Activated CD4-positive, alpha-beta memory T cell treated with anti-CD3 and anti-CD28 coated beads for 36 hours (primary cell): Measurements from ENCODE around the gene RASA3. TPM values are rescaled to one million over a fixed set of nuclear protein-coding genes. Genes with fewer than 3 reads are reported as not detected.
A peak's percentile ranks its signal among the peaks of the same experiment; 100 is the strongest.
"Not testable (repeated sequence)": the region's sequence is repeated elsewhere in the genome, so short reads cannot be mapped to it uniquely, and the experiment has no call there.

ENCODE experiments used
- CTCF ChIA-PET: fragments of 350-600 bp; sonication (Branson Sonifier 250); formaldehyde crosslinking; loops from one replicate; lab custom pipeline; 2021; ENCODE audit warnings: antibody characterized with exemption, inconsistent platforms; lab: Charles Lee
- POLR2A ChIA-PET: fragments of 350-600 bp; sonication (Branson Sonifier 250); formaldehyde crosslinking; loops from one replicate; lab custom pipeline; 2021; ENCODE audit warnings: antibody characterized with exemption; lab: Charles Lee
- DNase-seq: peaks from one replicate; pipeline ENCODE4 v3.0.0-alpha.2; 2020
- H3K27ac Mint-ChIP-seq: one replicate; pipeline ENCODE4 v1.8.0; 2021; ENCODE audit warnings: mixed read lengths
- H3K27me3 Mint-ChIP-seq: one replicate; pipeline ENCODE4 v1.8.0; 2021; ENCODE audit warnings: mixed read lengths
- H3K36me3 Mint-ChIP-seq: one replicate; pipeline ENCODE4 v1.8.0; 2021; ENCODE audit warnings: mixed read lengths
- H3K4me1 Mint-ChIP-seq: one replicate; pipeline ENCODE4 v1.8.0; 2021; ENCODE audit warnings: low read depth, mixed read lengths
- H3K4me3 Mint-ChIP-seq: one replicate; pipeline ENCODE4 v1.8.0; 2021; ENCODE audit warnings: mild to moderate bottlenecking, mixed read lengths
- H3K9me3 Mint-ChIP-seq: one replicate; pipeline ENCODE4 v1.8.0; 2021; ENCODE audit warnings: mixed read lengths
- intact Hi-C: fragments of 100-400 bp; cut with micrococcal nuclease; formaldehyde crosslinking; loops from one replicate; pipeline ENCODE4 v1.15.1; 2023
- total RNA-seq, 2 experiments: library from RNA; stranded (reverse); gene quantifications; one replicate each; pipeline ENCODE4 v1.2.3, GENCODE V29; 2021

Gene RASA3
- total RNA-seq, 2 experiments from 2014 or later: 45.9 to 49.3 TPM

GRCh38 chr13:114075811-114076210 is 56.6 kb downstream of the RASA3 start:
- CTCF ChIA-PET, intact Hi-C loops, H3K4me3 Mint-ChIP-seq, DNase-seq, POLR2A ChIA-PET, H3K27me3 Mint-ChIP-seq, H3K9me3 Mint-ChIP-seq, H3K27ac Mint-ChIP-seq: not testable (repeated sequence)
- Mint-ChIP-seq H3K4me1 (peaks cover 20% of the 10 kb centered on the region), H3K36me3 (peaks cover 39% of the 10 kb centered on the region)

- peaks cover 20% of the 10 kb centered on the region for H3K4me1 Mint-ChIP-seq
- peaks cover 39% of the 10 kb centered on the region for H3K36me3 Mint-ChIP-seq
- no peak overlapping the region for H3K27ac Mint-ChIP-seq
- POLR2A ChIA-PET: no interaction called here
- no peaks in the 10 kb centered on the region for H3K27me3 Mint-ChIP-seq
- CTCF ChIA-PET: no interaction called here
- intact Hi-C loops: no loop called here
- no peak for DNase-seq
- H3K4me3 Mint-ChIP-seq: no peak overlapping the region
- peaks cover 6% of the 10 kb centered on the region for H3K9me3 Mint-ChIP-seq
These were observed 57.6 kb downstream of the RASA3 start for GRCh38 chr13:114074671-114075315.

- H3K4me3 Mint-ChIP-seq: no peak overlapping the region
- H3K27me3 Mint-ChIP-seq: no peaks in the 10 kb centered on the region
- H3K27ac Mint-ChIP-seq: peak overlapping the region; percentile 38
- ChIA-PET POLR2A (no interaction called here), CTCF (no interaction called here)
- no peak for DNase-seq
- H3K4me1 Mint-ChIP-seq: peaks cover 20% of the 10 kb centered on the region
- peaks cover 6% of the 10 kb centered on the region for H3K9me3 Mint-ChIP-seq
- peaks cover 39% of the 10 kb centered on the region for H3K36me3 Mint-ChIP-seq
- intact Hi-C loops: no loop called here
These were observed 58.4 kb downstream of the RASA3 start for GRCh38 chr13:114073881-114074612.

GRCh38 chr13:114072421-114072820 is 60.0 kb downstream of the RASA3 start:
- peak overlapping the region; percentile 31 for H3K27ac Mint-ChIP-seq
- peaks cover 28% of the 10 kb centered on the region for H3K4me1 Mint-ChIP-seq
- peaks cover 6% of the 10 kb centered on the region for H3K9me3 Mint-ChIP-seq
- intact Hi-C loops: no loop called here
- ChIA-PET POLR2A (no interaction called here), CTCF (no interaction called here)
- no peak overlapping the region for H3K4me3 Mint-ChIP-seq
- peaks cover 39% of the 10 kb centered on the region for H3K36me3 Mint-ChIP-seq
- H3K27me3 Mint-ChIP-seq: no peaks in the 10 kb centered on the region
- no peak for DNase-seq

GRCh38 chr13:114071991-114072390 is 60.4 kb downstream of the RASA3 start:
- peaks cover 39% of the 10 kb centered on the region for H3K36me3 Mint-ChIP-seq
- DNase-seq: no peak
- CTCF ChIA-PET: no interaction called here
- no peaks in the 10 kb centered on the region for H3K27me3 Mint-ChIP-seq
- no peak overlapping the region for H3K4me3 Mint-ChIP-seq
- POLR2A ChIA-PET: no interaction called here
- peaks cover 29% of the 10 kb centered on the region for H3K4me1 Mint-ChIP-seq
- peaks cover 6% of the 10 kb centered on the region for H3K9me3 Mint-ChIP-seq
- intact Hi-C loops: no loop called here
- H3K27ac Mint-ChIP-seq: peak overlapping the region; percentile 31

GRCh38 chr13:114071410-114071809 is 61.0 kb downstream of the RASA3 start:
- Mint-ChIP-seq H3K4me1 (peaks cover 32% of the 10 kb centered on the region), H3K36me3 (peaks cover 36% of the 10 kb centered on the region), H3K27ac (peak overlapping the region; percentile 47), H3K4me3 (no peak overlapping the region), H3K9me3 (peaks cover 6% of the 10 kb centered on the region), H3K27me3 (no peaks in the 10 kb centered on the region)
- intact Hi-C loops: no loop called here
- ChIA-PET POLR2A (no interaction called here), CTCF (no interaction called here)
- DNase-seq: no peak

- POLR2A ChIA-PET: no interaction called here
- intact Hi-C loops: no loop called here
These were observed 62.2 kb downstream of the RASA3 start for GRCh38 chr13:114070098-114070799.

GRCh38 chr13:114069376-114070097 is 62.9 kb downstream of the RASA3 start:
- intact Hi-C loops: loop anchor here (5.0 kb wide), 1 partner anchor 862 kb away; the partner anchor contains the start of genes CUL4A and PCID2
- no peak for DNase-seq
- Mint-ChIP-seq H3K9me3 (peaks cover 6% of the 10 kb centered on the region), H3K4me1 (peaks cover 50% of the 10 kb centered on the region), H3K27ac (no peak overlapping the region), H3K36me3 (peaks cover 28% of the 10 kb centered on the region), H3K27me3 (no peaks in the 10 kb centered on the region), H3K4me3 (no peak overlapping the region)
- ChIA-PET POLR2A (no interaction called here), CTCF (no interaction called here)

More at GRCh38 chr13:114070098-114070799, 62.2 kb downstream of the RASA3 start:
- H3K27me3 Mint-ChIP-seq: no peaks in the 10 kb centered on the region
- CTCF ChIA-PET: no interaction called here
- no peak overlapping the region for H3K4me3 Mint-ChIP-seq
- peaks cover 31% of the 10 kb centered on the region for H3K36me3 Mint-ChIP-seq
- no peak for DNase-seq
- peaks cover 6% of the 10 kb centered on the region for H3K9me3 Mint-ChIP-seq
- H3K27ac Mint-ChIP-seq: no peak overlapping the region
- H3K4me1 Mint-ChIP-seq: peaks cover 43% of the 10 kb centered on the region

GRCh38 chr13:114068656-114069318 is 63.6 kb downstream of the RASA3 start:
- H3K27ac Mint-ChIP-seq: peak overlapping the region; percentile 98
- intact Hi-C loops: loop anchor here (5.0 kb wide), 1 partner anchor 861 kb away; the partner anchor contains the start of genes CUL4A and PCID2
- CTCF ChIA-PET: no interaction called here
- no peak overlapping the region for H3K4me3 Mint-ChIP-seq
- no peak for DNase-seq
- H3K9me3 Mint-ChIP-seq: peaks cover 6% of the 10 kb centered on the region
- POLR2A ChIA-PET: no interaction called here
- H3K27me3 Mint-ChIP-seq: no peaks in the 10 kb centered on the region
- H3K36me3 Mint-ChIP-seq: peaks cover 26% of the 10 kb centered on the region
- peaks cover 57% of the 10 kb centered on the region for H3K4me1 Mint-ChIP-seq

GRCh38 chr13:114067886-114068651 is 64.4 kb downstream of the RASA3 start:
- Mint-ChIP-seq H3K9me3 (peaks cover 6% of the 10 kb centered on the region), H3K27ac (peak overlapping the region; percentile 98), H3K4me1 (peaks cover 62% of the 10 kb centered on the region), H3K27me3 (no peaks in the 10 kb centered on the region), H3K36me3 (peaks cover 21% of the 10 kb centered on the region), H3K4me3 (peak overlapping the region; percentile 59)
- intact Hi-C loops: loop anchor here (1.0 to 5.0 kb wide), 6 partner anchors 42 to 861 kb away; partner anchors contain the start of genes CUL4A and PCID2
- CTCF ChIA-PET: interaction anchor here (0.7 to 1.5 kb wide), 6 partner anchors 8 to 245 kb away, joined by 3 to 4 read pairs (median 3); no protein-coding TSS in a partner anchor
- peak; percentile 57 for DNase-seq
- POLR2A ChIA-PET: interaction anchor here (0.7 to 1.8 kb wide), 12 partner anchors 11 to 247 kb away, joined by 3 to 13 read pairs (median 4); partner anchors contain the start of gene RASA3
